ENCODE measurements around the gene DMRTC2. TPM values are rescaled to one million over a fixed set of nuclear protein-coding genes. Genes with fewer than 3 reads are reported as not detected.

The DMRTC2 gene
- total and polyA plus RNA-seq, 2 donors from 2014 or later: not detected

GRCh38 chr19:41847351-41848105 lies 2.7 kb downstream of the DMRTC2 start:
- FAIRE-seq (no peak), DNase-seq (peak in 1 of 5 donors; percentile 56)
- no peak overlapping the region for H3K9ac ChIP-seq (ENCODE audit: low read length in 3 of 3)
- TF ChIP-seq CTCF (IDR thresholded peaks at IDR 0.05; ENCODE audit: borderline replicate concordance, extremely low read depth, insufficient read depth): no peak
- intact Hi-C loops (cut with DNase I): no loop called here
- no peak overlapping the region for H3K27ac ChIP-seq (ENCODE audit: low read depth in 2 of 2, low read length in 2 of 2)
- no peaks in the 10 kb centered on the region for H3K9me3 ChIP-seq (ENCODE audit: control insufficient read depth in 2 of 3, insufficient read depth in 1 of 3, low read length in 3 of 3)
- no peak overlapping the region for H3K4me3 ChIP-seq (ENCODE audit: low read length in 3 of 3)
- no peaks in the 10 kb centered on the region for H3K27me3 ChIP-seq (ENCODE audit: control insufficient read depth, insufficient read depth, low read length)
- no peaks in the 10 kb centered on the region for H3K4me1 ChIP-seq (ENCODE audit: control insufficient read depth in 2 of 3, insufficient read depth in 2 of 3, low read depth in 1 of 3, low read length in 3 of 3)
- no peaks in the 10 kb centered on the region for H3K36me3 ChIP-seq (ENCODE audit: control insufficient read depth in 2 of 3, insufficient read depth in 3 of 3, low read length in 3 of 3)

GRCh38 chr19:41848666-41849065 lies 3.8 kb downstream of the DMRTC2 start:
- H3K9me3 ChIP-seq (ENCODE audit: control insufficient read depth in 2 of 3, insufficient read depth in 1 of 3, low read length in 3 of 3): no peaks in the 10 kb centered on the region
- H3K4me1 ChIP-seq (ENCODE audit: control insufficient read depth in 2 of 3, insufficient read depth in 2 of 3, low read depth in 1 of 3, low read length in 3 of 3): no peaks in the 10 kb centered on the region
- no peak for FAIRE-seq
- peak in 1 of 5 donors; percentile 28 for DNase-seq
- H3K9ac ChIP-seq (ENCODE audit: low read length in 3 of 3): no peak overlapping the region
- no peak overlapping the region for H3K27ac ChIP-seq (ENCODE audit: low read depth in 2 of 2, low read length in 2 of 2)
- intact Hi-C loops (cut with DNase I): no loop called here
- H3K36me3 ChIP-seq (ENCODE audit: control insufficient read depth in 2 of 3, insufficient read depth in 3 of 3, low read length in 3 of 3): no peaks in the 10 kb centered on the region
- no peaks in the 10 kb centered on the region for H3K27me3 ChIP-seq (ENCODE audit: control insufficient read depth, insufficient read depth, low read length)
- H3K4me3 ChIP-seq (ENCODE audit: low read length in 3 of 3): no peak overlapping the region
- TF ChIP-seq CTCF (IDR thresholded peaks at IDR 0.05; ENCODE audit: borderline replicate concordance, extremely low read depth, insufficient read depth): no peak

GRCh38 chr19:41849067-41849466 lies 4.2 kb downstream of the DMRTC2 start:
- H3K4me1 ChIP-seq (ENCODE audit: control insufficient read depth in 2 of 3, insufficient read depth in 2 of 3, low read depth in 1 of 3, low read length in 3 of 3): no peaks in the 10 kb centered on the region
- no peaks in the 10 kb centered on the region for H3K9me3 ChIP-seq (ENCODE audit: control insufficient read depth in 2 of 3, insufficient read depth in 1 of 3, low read length in 3 of 3)
- FAIRE-seq (no peak), DNase-seq (peak in 1 of 5 donors; percentile 26)
- H3K9ac ChIP-seq (ENCODE audit: low read length in 3 of 3): no peak overlapping the region
- H3K4me3 ChIP-seq (ENCODE audit: low read length in 3 of 3): no peak overlapping the region
- TF ChIP-seq CTCF (IDR thresholded peaks at IDR 0.05; ENCODE audit: borderline replicate concordance, extremely low read depth, insufficient read depth): no peak
- H3K36me3 ChIP-seq (ENCODE audit: control insufficient read depth in 2 of 3, insufficient read depth in 3 of 3, low read length in 3 of 3): no peaks in the 10 kb centered on the region
- intact Hi-C loops (cut with DNase I): no loop called here
- no peaks in the 10 kb centered on the region for H3K27me3 ChIP-seq (ENCODE audit: control insufficient read depth, insufficient read depth, low read length)
- no peak overlapping the region for H3K27ac ChIP-seq (ENCODE audit: low read depth in 2 of 2, low read length in 2 of 2)
